ENCODE measurements around the gene WFS1.

The WFS1 gene

DNA sequence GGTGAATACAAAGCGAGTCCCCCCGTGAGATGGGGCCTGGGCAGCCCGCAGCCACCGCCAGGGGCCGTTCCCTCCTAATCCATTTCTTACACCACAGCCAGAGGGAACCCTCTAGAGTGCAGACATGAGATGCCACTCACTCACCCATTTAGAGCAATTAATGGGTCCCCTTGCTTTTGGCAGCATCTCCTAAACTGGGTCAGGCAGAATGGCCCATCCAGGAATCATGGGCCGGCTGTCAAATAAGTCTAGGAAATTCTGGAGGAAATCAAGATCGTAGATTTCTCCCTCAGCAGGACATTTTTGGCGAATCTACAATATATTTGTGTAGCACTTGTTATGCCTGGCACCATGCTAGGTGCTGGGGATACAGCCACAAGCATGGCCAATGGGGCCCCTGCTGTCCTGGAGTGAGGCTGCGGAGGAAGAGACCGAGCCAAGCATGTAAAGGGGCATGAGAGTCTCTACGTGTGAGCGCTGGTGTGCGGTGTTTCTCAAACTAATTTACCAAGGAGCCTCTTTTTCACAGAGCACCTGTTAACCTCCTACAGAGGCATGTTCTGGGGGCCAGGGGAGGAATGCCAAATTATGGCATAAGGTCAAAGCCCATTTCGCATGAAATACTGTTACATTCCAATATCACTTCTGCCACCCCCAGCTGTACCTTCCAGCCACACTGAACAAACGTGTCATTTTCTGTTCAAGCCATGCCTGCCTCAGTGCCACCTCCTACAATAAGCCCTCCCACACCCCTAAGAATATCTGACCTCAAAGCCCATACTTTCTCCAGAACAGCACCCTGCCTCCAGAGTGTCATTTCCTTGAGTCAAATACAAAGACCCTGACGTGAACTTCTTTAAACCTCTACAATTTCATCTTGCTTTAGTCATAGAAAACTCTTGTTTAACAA lies 41.2 kb upstream of the WFS1 start:
- H3K27ac ChIP-seq (ENCODE audit: insufficient read depth, low read length, poor library complexity, severe bottlenecking): no peak overlapping the region
- H3K27me3 ChIP-seq (replicated peaks; ENCODE audit: control insufficient read depth, insufficient read depth, low read length, poor library complexity, severe bottlenecking): no peaks in the 10 kb centered on the region
- no peak overlapping the region for H3K4me3 ChIP-seq (ENCODE audit: insufficient read depth, low read depth, low read length, poor library complexity, severe bottlenecking)
- no peaks in the 10 kb centered on the region for H3K4me1 ChIP-seq (ENCODE audit: control insufficient read depth, insufficient read depth, low read length, poor library complexity, severe bottlenecking)
- DNase-seq: no peak
- no peaks in the 10 kb centered on the region for H3K36me3 ChIP-seq (ENCODE audit: control insufficient read depth, insufficient read depth, low read length)
- H3K9me3 ChIP-seq (ENCODE audit: control insufficient read depth, low read length): no peaks in the 10 kb centered on the region

DNA sequence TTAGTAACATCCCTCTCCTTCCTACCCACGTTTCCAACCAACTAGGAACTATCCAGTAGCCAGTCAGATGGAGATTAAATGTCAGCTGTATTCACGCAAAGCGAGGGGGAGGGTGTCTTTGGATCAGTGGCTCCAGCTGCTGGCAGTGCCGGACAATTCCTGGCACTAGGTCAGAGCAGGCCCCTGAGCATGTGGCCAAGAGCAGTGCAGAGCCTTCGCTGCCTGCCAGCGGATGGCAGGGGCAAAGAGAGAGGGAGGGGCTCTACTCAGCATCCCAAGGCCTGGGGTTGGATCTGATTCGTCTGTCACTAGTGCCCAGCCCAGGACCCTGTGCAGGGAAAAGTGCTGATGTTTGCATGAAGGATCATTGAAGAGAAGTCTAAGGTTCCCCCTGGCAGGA lies 40.6 kb upstream of the WFS1 start:
- Histone ChIP-seq H3K36me3 (ENCODE audit: control insufficient read depth, insufficient read depth, low read length) (no peaks in the 10 kb centered on the region), H3K4me3 (ENCODE audit: insufficient read depth, low read depth, low read length, poor library complexity, severe bottlenecking) (no peak overlapping the region), H3K9me3 (ENCODE audit: control insufficient read depth, low read length) (no peaks in the 10 kb centered on the region), H3K4me1 (ENCODE audit: control insufficient read depth, insufficient read depth, low read length, poor library complexity, severe bottlenecking) (no peaks in the 10 kb centered on the region), H3K27me3 (replicated peaks; ENCODE audit: control insufficient read depth, insufficient read depth, low read length, poor library complexity, severe bottlenecking) (no peaks in the 10 kb centered on the region), H3K27ac (ENCODE audit: insufficient read depth, low read length, poor library complexity, severe bottlenecking) (no peak overlapping the region)
- DNase-seq: no peak

DNA sequence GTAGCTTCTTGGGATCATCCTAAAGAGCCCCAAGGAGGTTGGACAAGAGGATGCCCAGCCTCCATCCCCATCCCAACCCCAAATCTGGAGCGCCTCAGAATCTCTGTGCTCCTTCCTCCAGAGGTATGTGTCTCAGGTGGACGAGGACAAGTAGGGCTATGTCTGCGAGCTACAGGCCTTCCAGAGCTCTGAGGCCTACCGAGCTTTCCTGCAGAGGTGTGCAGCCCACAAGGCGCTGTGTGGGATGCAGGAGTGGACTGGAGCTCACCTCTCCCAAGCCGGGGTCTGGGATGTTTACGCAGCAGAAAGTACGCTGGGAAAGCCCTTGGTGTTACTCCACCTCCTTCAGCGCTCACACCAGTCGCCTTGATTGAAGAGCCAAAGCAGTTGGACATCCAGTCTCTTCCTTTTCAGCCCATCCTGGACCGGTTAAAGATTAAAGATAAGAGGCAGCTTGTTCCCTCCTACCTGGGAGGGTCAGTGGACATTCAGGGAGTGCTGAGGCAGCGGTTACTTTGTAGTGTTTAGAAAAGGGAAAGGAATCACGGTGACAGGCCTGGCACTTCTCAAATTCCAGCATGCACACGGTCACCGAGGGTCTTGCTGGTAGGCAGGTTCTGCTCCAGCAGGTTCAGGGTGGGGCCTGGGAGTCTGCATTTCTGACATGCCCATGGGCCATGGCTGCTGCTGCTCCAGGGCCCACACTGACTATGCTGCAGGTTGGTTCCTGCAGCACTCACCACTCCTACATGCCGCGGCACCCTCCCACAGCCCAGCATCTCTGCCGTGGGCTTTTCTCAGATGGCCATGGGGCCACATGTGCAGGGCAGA lies 39.8 kb upstream of the WFS1 start:
- no peak for DNase-seq
- Histone ChIP-seq H3K36me3 (ENCODE audit: control insufficient read depth, insufficient read depth, low read length) (no peaks in the 10 kb centered on the region), H3K27me3 (replicated peaks; ENCODE audit: control insufficient read depth, insufficient read depth, low read length, poor library complexity, severe bottlenecking) (no peaks in the 10 kb centered on the region), H3K4me1 (ENCODE audit: control insufficient read depth, insufficient read depth, low read length, poor library complexity, severe bottlenecking) (no peaks in the 10 kb centered on the region), H3K27ac (ENCODE audit: insufficient read depth, low read length, poor library complexity, severe bottlenecking) (no peak overlapping the region), H3K4me3 (ENCODE audit: insufficient read depth, low read depth, low read length, poor library complexity, severe bottlenecking) (no peak overlapping the region), H3K9me3 (ENCODE audit: control insufficient read depth, low read length) (no peaks in the 10 kb centered on the region)

DNA sequence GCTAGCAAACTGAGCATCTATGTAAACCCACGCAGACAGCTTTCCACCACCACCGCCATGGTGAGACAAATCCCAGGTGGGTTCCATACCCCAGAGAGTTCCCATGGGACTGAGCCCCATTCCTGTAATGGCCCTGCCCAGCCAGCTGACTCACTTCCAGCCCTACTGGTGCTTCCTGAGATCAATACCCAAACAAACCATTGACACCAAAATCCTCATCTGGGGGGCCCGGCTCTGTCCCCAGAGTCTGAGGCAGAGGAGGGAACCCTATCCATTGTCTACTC lies 39.2 kb upstream of the WFS1 start:
- H3K9me3 ChIP-seq (ENCODE audit: control insufficient read depth, low read length): no peaks in the 10 kb centered on the region
- no peaks in the 10 kb centered on the region for H3K4me1 ChIP-seq (ENCODE audit: control insufficient read depth, insufficient read depth, low read length, poor library complexity, severe bottlenecking)
- no peak for DNase-seq
- H3K36me3 ChIP-seq (ENCODE audit: control insufficient read depth, insufficient read depth, low read length): no peaks in the 10 kb centered on the region
- no peak overlapping the region for H3K4me3 ChIP-seq (ENCODE audit: insufficient read depth, low read depth, low read length, poor library complexity, severe bottlenecking)
- no peak overlapping the region for H3K27ac ChIP-seq (ENCODE audit: insufficient read depth, low read length, poor library complexity, severe bottlenecking)
- H3K27me3 ChIP-seq (replicated peaks; ENCODE audit: control insufficient read depth, insufficient read depth, low read length, poor library complexity, severe bottlenecking): no peaks in the 10 kb centered on the region

DNA sequence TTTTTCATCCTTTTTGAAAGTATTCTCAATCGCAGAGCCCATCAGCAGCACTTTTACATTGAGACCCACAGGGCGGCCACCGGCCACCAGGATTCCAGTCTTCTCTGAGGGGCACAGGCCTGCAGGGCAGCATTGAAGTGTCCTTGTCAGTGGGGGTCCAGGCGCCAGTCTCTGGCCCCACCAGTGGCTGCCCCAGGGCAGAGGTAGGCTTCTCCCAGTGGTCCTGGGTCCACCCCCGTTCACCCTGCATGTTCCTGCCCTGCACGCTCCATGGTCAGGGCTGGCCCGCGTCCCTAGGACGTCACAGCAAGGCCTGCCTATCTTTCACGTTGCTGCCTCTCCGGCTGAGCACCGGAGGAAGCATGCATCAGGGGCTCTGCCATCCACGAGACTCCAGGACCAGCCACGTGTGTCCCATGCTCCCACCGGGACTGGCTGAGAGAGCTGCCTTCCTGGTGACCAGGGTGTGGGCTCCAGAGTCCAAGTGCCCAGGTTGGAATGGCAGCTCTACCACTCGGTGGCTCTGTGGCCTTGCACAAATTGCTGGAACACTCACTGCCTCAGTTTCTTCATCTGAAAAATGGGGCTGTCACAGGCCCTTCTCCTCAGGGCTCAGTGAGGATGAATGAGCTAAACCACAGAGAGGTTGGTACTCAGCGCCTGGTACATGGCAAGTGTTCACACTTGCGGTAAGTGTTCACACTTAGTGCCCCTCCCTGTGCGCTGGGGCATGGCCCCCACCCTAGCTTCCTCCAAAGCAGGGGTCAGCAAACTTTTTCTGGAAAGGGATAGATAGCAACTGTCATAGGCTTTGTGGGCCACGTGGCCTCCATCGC lies 38.6 kb upstream of the WFS1 start:
- no peak for DNase-seq
- no peaks in the 10 kb centered on the region for H3K36me3 ChIP-seq (ENCODE audit: control insufficient read depth, insufficient read depth, low read length)
- no peak overlapping the region for H3K27ac ChIP-seq (ENCODE audit: insufficient read depth, low read length, poor library complexity, severe bottlenecking)
- H3K4me1 ChIP-seq (ENCODE audit: control insufficient read depth, insufficient read depth, low read length, poor library complexity, severe bottlenecking): no peaks in the 10 kb centered on the region
- no peaks in the 10 kb centered on the region for H3K27me3 ChIP-seq (replicated peaks; ENCODE audit: control insufficient read depth, insufficient read depth, low read length, poor library complexity, severe bottlenecking)
- H3K4me3 ChIP-seq (ENCODE audit: insufficient read depth, low read depth, low read length, poor library complexity, severe bottlenecking): no peak overlapping the region
- H3K9me3 ChIP-seq (ENCODE audit: control insufficient read depth, low read length): no peaks in the 10 kb centered on the region

DNA sequence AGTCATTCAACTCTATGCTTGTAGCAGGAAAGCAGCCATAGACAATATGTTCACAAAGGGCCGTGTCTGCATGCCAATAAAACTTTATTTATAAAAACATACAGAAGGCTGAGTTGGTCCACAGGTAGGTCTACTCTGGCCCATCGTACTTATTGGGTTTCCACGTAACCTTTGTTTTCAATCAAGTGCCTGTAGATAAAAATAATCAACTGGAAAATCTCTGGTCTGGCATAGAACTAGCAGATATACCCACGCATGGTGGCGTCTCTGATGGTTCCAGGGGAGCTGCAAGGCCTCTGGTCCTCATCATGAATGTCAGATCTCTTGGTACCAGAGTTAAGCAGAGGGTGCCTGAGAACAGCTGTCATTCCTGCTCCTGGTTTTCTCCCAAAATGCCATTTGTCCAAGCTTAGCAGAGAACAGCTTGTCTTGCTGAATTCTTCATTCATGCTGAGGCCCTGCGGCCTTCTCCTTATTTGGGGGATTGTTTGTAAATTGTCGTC lies 37.9 kb upstream of the WFS1 start:
- Histone ChIP-seq H3K9me3 (ENCODE audit: control insufficient read depth, low read length) (no peaks in the 10 kb centered on the region), H3K36me3 (ENCODE audit: control insufficient read depth, insufficient read depth, low read length) (no peaks in the 10 kb centered on the region), H3K4me1 (ENCODE audit: control insufficient read depth, insufficient read depth, low read length, poor library complexity, severe bottlenecking) (no peaks in the 10 kb centered on the region), H3K27me3 (replicated peaks; ENCODE audit: control insufficient read depth, insufficient read depth, low read length, poor library complexity, severe bottlenecking) (no peaks in the 10 kb centered on the region), H3K4me3 (ENCODE audit: insufficient read depth, low read depth, low read length, poor library complexity, severe bottlenecking) (no peak overlapping the region), H3K27ac (ENCODE audit: insufficient read depth, low read length, poor library complexity, severe bottlenecking) (no peak overlapping the region)
- DNase-seq: no peak

DNA sequence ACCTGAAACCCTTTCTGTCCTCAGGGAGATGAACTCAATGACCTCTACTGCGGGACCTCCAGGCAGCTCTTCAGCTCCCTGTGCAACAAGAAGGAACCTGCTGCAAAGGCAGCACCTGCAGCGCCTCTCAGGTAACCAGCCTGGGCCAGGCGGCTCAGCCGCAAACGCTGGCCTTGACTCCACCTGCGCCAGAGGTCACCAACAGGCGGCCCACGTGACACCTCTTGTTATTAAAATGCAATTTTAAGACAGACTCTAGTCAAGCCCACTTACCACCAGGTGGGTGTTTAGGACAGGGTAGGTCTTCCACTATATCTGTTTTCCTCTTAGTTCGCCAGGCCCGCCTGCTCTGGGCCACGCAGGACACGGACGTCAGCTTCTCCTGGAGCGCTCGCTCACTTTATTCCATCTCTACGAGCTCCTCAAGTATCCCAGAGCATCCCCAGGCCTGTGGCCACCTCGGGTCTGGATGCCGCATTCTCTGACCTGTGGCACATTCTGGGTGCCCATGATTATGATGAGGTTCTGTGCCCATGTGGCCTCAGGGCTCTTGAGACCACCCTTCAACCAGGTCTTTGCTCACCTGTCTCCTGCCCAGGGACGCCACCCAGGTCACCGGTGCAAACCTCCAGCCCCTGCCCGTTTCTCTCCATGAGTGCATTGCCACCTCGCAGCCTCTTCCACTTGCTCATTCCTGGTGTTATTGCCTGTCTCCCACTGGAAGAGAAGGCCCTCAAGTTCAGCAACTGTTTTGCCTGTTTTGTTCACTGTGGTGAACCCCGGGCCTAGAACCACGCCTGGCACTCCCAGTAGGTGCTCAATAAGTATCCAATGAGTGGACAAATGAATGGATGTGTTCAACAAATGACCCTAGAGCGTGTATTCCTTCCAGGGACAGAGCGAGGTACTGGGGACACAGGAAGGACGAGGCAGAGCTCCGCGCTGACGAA lies 36.5 kb upstream of the WFS1 start:
- Histone ChIP-seq H3K27ac (ENCODE audit: insufficient read depth, low read length, poor library complexity, severe bottlenecking) (no peak overlapping the region), H3K9me3 (ENCODE audit: control insufficient read depth, low read length) (no peaks in the 10 kb centered on the region), H3K27me3 (replicated peaks; ENCODE audit: control insufficient read depth, insufficient read depth, low read length, poor library complexity, severe bottlenecking) (no peaks in the 10 kb centered on the region), H3K36me3 (ENCODE audit: control insufficient read depth, insufficient read depth, low read length) (no peaks in the 10 kb centered on the region), H3K4me1 (ENCODE audit: control insufficient read depth, insufficient read depth, low read length, poor library complexity, severe bottlenecking) (no peaks in the 10 kb centered on the region), H3K4me3 (ENCODE audit: insufficient read depth, low read depth, low read length, poor library complexity, severe bottlenecking) (no peak overlapping the region)
- no peak for DNase-seq

DNA sequence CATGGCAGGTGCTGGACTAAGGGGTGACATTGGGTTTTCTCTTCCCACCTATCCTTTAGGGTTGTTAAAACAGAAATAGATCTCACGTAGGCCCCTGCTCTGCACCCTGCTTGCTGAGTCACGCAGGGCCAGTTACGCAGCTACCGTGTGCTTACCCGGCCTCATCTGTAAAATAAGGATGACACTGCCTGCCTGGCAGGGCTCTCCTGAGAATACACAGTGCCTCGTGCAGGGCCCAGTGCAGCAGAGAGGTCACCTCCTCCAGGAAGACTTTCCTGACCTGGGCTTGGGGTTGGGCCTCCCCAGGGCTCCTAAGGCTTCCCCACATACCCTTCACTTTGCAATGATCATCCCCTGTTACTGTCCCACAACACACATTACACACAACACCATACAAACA lies 35.7 kb upstream of the WFS1 start:
- Histone ChIP-seq H3K4me3 (ENCODE audit: insufficient read depth, low read depth, low read length, poor library complexity, severe bottlenecking) (no peak overlapping the region), H3K27me3 (replicated peaks; ENCODE audit: control insufficient read depth, insufficient read depth, low read length, poor library complexity, severe bottlenecking) (no peaks in the 10 kb centered on the region), H3K4me1 (ENCODE audit: control insufficient read depth, insufficient read depth, low read length, poor library complexity, severe bottlenecking) (no peaks in the 10 kb centered on the region), H3K9me3 (ENCODE audit: control insufficient read depth, low read length) (no peaks in the 10 kb centered on the region), H3K36me3 (ENCODE audit: control insufficient read depth, insufficient read depth, low read length) (no peaks in the 10 kb centered on the region), H3K27ac (ENCODE audit: insufficient read depth, low read length, poor library complexity, severe bottlenecking) (no peak overlapping the region)
- DNase-seq: no peak

DNA sequence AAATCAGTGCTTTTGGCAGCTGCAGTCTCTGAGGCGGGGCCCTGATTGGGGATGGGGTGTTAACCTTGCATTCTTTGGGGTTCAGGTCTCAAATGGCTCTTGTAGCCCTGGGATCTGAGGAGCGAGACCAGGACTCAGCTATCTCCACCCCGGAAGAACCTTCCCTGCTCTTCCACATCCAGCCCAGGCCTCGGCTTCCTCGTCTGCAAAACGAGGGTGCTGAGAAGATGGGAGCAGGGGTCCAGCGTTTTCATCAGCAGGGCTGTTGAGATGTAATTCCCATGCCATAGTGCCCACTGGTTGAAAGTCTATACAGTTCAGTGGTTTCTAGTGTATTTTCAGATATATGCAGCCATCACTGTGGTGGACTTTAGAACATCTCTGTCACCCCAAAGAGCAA lies 34.6 kb upstream of the WFS1 start:
- H3K36me3 ChIP-seq (ENCODE audit: control insufficient read depth, insufficient read depth, low read length): no peaks in the 10 kb centered on the region
- no peak overlapping the region for H3K4me3 ChIP-seq (ENCODE audit: insufficient read depth, low read depth, low read length, poor library complexity, severe bottlenecking)
- no peaks in the 10 kb centered on the region for H3K4me1 ChIP-seq (ENCODE audit: control insufficient read depth, insufficient read depth, low read length, poor library complexity, severe bottlenecking)
- DNase-seq: no peak
- H3K27me3 ChIP-seq (replicated peaks; ENCODE audit: control insufficient read depth, insufficient read depth, low read length, poor library complexity, severe bottlenecking): no peaks in the 10 kb centered on the region
- no peaks in the 10 kb centered on the region for H3K9me3 ChIP-seq (ENCODE audit: control insufficient read depth, low read length)
- no peak overlapping the region for H3K27ac ChIP-seq (ENCODE audit: insufficient read depth, low read length, poor library complexity, severe bottlenecking)
